HUES48 (cell line): ENCODE data around the gene CFAP43.

Experiments
- H3K27ac ChIP-seq: one replicate; pipeline ENCODE4 v1.7.0; 2013; ENCODE audit warnings: low read depth, low read length, inconsistent platforms
- H3K27me3 ChIP-seq: 2 replicates; pipeline ENCODE4 v1.6.1; 2013; ENCODE audit warnings: mild to moderate bottlenecking, low read length; ENCODE audit not compliant: control insufficient read depth, insufficient read depth
- H3K36me3 ChIP-seq: 2 replicates; pipeline ENCODE4 v1.6.1; 2013; ENCODE audit warnings: low read length; ENCODE audit not compliant: control insufficient read depth, insufficient read depth
- H3K4me1 ChIP-seq: 2 replicates; pipeline ENCODE4 v1.6.1; 2013; ENCODE audit warnings: mild to moderate bottlenecking, low read length; ENCODE audit not compliant: control insufficient read depth, insufficient read depth
- H3K4me3 ChIP-seq: 2 replicates; pipeline ENCODE4 v1.5.1; 2013; ENCODE audit warnings: mild to moderate bottlenecking, low read depth, low read length
- H3K9ac ChIP-seq: 2 replicates; pipeline ENCODE4 v1.6.1; 2013; ENCODE audit warnings: mild to moderate bottlenecking, low read depth, low read length, moderate library complexity
- H3K9me3 ChIP-seq: 2 replicates; pipeline ENCODE4 v1.6.1; 2013; ENCODE audit warnings: low read length; ENCODE audit not compliant: control insufficient read depth, insufficient read depth

The CFAP43 gene

GRCh38 chr10:104119996-104120395 lies 112.2 kb downstream of the CFAP43 start:
- Histone ChIP-seq H3K9ac (no peak overlapping the region), H3K36me3 (no peaks in the 10 kb centered on the region)

GRCh38 chr10:104117839-104118323 lies 114.3 kb downstream of the CFAP43 start:
- no peaks in the 10 kb centered on the region; the same call in 1 of the 2 replicates for H3K27me3 ChIP-seq
- H3K27ac ChIP-seq = no peak overlapping the region
- H3K4me1 ChIP-seq = peaks cover 11% of the 10 kb centered on the region
- no peak overlapping the region for H3K4me3 ChIP-seq
- no peaks in the 10 kb centered on the region for H3K9me3 ChIP-seq
- no peak overlapping the region for H3K9ac ChIP-seq
- no peaks in the 10 kb centered on the region for H3K36me3 ChIP-seq

More at GRCh38 chr10:104119996-104120395, 112.2 kb downstream of the CFAP43 start:
- Histone ChIP-seq H3K4me3 (no peak overlapping the region), H3K27ac (no peak overlapping the region), H3K27me3 (no peaks in the 10 kb centered on the region; the same call in 1 of the 2 replicates), H3K4me1 (peaks cover 11% of the 10 kb centered on the region), H3K9me3 (no peaks in the 10 kb centered on the region)

- H3K27ac ChIP-seq = no peak overlapping the region
- no peaks in the 10 kb centered on the region for H3K9me3 ChIP-seq
- no peak overlapping the region for H3K9ac ChIP-seq
- H3K4me3 ChIP-seq = no peak overlapping the region
- no peaks in the 10 kb centered on the region for H3K4me1 ChIP-seq
- no peaks in the 10 kb centered on the region for H3K36me3 ChIP-seq
- no peaks in the 10 kb centered on the region; the same call in 1 of the 2 replicates for H3K27me3 ChIP-seq
These were observed 118.7 kb downstream of the CFAP43 start for GRCh38 chr10:104113376-104113956.

- no peaks in the 10 kb centered on the region for H3K27me3 ChIP-seq
- H3K4me3 ChIP-seq = no peak overlapping the region
- no peaks in the 10 kb centered on the region for H3K36me3 ChIP-seq
- no peaks in the 10 kb centered on the region for H3K9me3 ChIP-seq
- no peak overlapping the region for H3K27ac ChIP-seq
- H3K4me1 ChIP-seq = no peaks in the 10 kb centered on the region
- H3K9ac ChIP-seq = no peak overlapping the region
These were observed 122.1 kb downstream of the CFAP43 start for GRCh38 chr10:104109908-104110662.

- H3K4me1 ChIP-seq = no peaks in the 10 kb centered on the region; the same call in 1 of the 2 replicates
- no peak overlapping the region for H3K27ac ChIP-seq
- no peaks in the 10 kb centered on the region for H3K27me3 ChIP-seq
- no peaks in the 10 kb centered on the region for H3K9me3 ChIP-seq
- no peaks in the 10 kb centered on the region for H3K36me3 ChIP-seq
- no peak overlapping the region for H3K4me3 ChIP-seq
- H3K9ac ChIP-seq = no peak overlapping the region
These were observed 127.2 kb downstream of the CFAP43 start for GRCh38 chr10:104104926-104105325.

- no peak overlapping the region for H3K9ac ChIP-seq
- H3K9me3 ChIP-seq = no peaks in the 10 kb centered on the region
- H3K4me1 ChIP-seq = no peaks in the 10 kb centered on the region; the same call in 1 of the 2 replicates
- no peak overlapping the region for H3K4me3 ChIP-seq
- H3K27ac ChIP-seq = no peak overlapping the region
- no peaks in the 10 kb centered on the region for H3K27me3 ChIP-seq
- no peaks in the 10 kb centered on the region for H3K36me3 ChIP-seq
These were observed 127.7 kb downstream of the CFAP43 start for GRCh38 chr10:104104418-104104817.

GRCh38 chr10:104103956-104104355 lies 128.2 kb downstream of the CFAP43 start:
- Histone ChIP-seq H3K9ac (no peak overlapping the region), H3K36me3 (no peaks in the 10 kb centered on the region), H3K4me1 (no peaks in the 10 kb centered on the region; the same call in 1 of the 2 replicates), H3K27ac (no peak overlapping the region), H3K27me3 (no peaks in the 10 kb centered on the region), H3K4me3 (no peak overlapping the region), H3K9me3 (no peaks in the 10 kb centered on the region)

GRCh38 chr10:104101902-104102301 lies 130.3 kb downstream of the CFAP43 start:
- no peak overlapping the region for H3K27ac ChIP-seq
- H3K36me3 ChIP-seq = no peaks in the 10 kb centered on the region
- H3K4me3 ChIP-seq = no peak overlapping the region
- H3K9ac ChIP-seq = no peak overlapping the region
- H3K27me3 ChIP-seq = no peaks in the 10 kb centered on the region
- peaks cover 4% of the 10 kb centered on the region; the same call in 1 of the 2 replicates for H3K9me3 ChIP-seq
- H3K4me1 ChIP-seq = no peaks in the 10 kb centered on the region; the same call in 1 of the 2 replicates

- Histone ChIP-seq H3K9me3 (peaks cover 4% of the 10 kb centered on the region; the same call in 1 of the 2 replicates), H3K27ac (no peak overlapping the region), H3K36me3 (no peaks in the 10 kb centered on the region), H3K9ac (no peak overlapping the region), H3K27me3 (no peaks in the 10 kb centered on the region), H3K4me3 (no peak overlapping the region), H3K4me1 (no peaks in the 10 kb centered on the region; the same call in 1 of the 2 replicates)
These were observed 131.4 kb downstream of the CFAP43 start for GRCh38 chr10:104100795-104101194.

GRCh38 chr10:104099941-104100340 lies 132.2 kb downstream of the CFAP43 start:
- Histone ChIP-seq H3K27ac (no peak overlapping the region), H3K4me1 (no peaks in the 10 kb centered on the region; the same call in 1 of the 2 replicates), H3K36me3 (no peaks in the 10 kb centered on the region), H3K9ac (no peak overlapping the region), H3K9me3 (peaks cover 4% of the 10 kb centered on the region; the same call in 1 of the 2 replicates), H3K4me3 (no peak overlapping the region), H3K27me3 (no peaks in the 10 kb centered on the region)

GRCh38 chr10:104099269-104099668 lies 132.9 kb downstream of the CFAP43 start:
- H3K4me1 ChIP-seq = no peaks in the 10 kb centered on the region; the same call in 1 of the 2 replicates
- no peak overlapping the region for H3K4me3 ChIP-seq
- no peaks in the 10 kb centered on the region for H3K36me3 ChIP-seq
- H3K27me3 ChIP-seq = no peaks in the 10 kb centered on the region
- H3K27ac ChIP-seq = no peak overlapping the region
- H3K9me3 ChIP-seq = peaks cover 4% of the 10 kb centered on the region
- H3K9ac ChIP-seq = no peak overlapping the region
